MV-4-11 (cell line): ENCODE results near the gene DACT2.
"Not testable (repeated sequence)": the region's sequence is repeated elsewhere in the genome, so short reads cannot be mapped to it uniquely, and the experiment has no call there.

ENCODE experiments used
- DNase-seq: peaks from one replicate; lab custom pipeline; 2025; lab: John Stamatoyannopoulos, UW

DACT2 gene, protein sequence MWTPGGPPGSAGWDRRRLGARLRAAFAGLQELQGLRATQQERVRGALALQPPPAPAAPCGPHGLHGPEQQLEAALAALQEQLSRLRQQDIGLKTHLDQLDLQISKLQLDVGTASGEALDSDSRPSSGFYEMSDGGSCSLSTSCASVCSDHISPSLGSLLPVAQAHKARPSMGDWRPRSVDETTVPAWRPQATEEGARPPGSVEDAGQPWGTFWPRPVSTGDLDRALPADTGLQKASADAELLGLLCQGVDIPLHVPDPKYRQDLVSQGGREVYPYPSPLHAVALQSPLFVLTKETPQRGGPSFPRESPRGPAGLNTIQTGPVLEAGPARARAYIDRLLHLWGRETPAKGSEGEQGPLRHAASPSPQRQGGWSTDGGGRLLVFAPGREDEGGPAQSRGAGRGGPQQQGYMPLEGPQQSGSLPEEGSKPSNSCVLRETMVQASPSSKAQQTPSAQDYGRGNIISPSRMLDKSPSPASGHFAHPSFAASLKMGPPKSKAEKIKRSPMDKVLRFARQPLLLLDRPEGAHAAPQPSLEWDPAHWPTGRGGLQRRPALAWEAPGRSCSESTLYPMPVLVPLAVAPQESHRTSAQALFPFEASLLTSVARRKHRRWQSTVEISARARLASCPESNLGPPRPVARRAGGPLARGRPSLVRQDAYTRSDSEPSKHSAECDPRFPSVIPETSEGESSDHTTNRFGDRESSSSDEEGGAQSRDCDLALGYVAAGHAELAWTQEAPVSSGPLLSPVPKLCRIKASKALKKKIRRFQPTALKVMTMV

DNA sequence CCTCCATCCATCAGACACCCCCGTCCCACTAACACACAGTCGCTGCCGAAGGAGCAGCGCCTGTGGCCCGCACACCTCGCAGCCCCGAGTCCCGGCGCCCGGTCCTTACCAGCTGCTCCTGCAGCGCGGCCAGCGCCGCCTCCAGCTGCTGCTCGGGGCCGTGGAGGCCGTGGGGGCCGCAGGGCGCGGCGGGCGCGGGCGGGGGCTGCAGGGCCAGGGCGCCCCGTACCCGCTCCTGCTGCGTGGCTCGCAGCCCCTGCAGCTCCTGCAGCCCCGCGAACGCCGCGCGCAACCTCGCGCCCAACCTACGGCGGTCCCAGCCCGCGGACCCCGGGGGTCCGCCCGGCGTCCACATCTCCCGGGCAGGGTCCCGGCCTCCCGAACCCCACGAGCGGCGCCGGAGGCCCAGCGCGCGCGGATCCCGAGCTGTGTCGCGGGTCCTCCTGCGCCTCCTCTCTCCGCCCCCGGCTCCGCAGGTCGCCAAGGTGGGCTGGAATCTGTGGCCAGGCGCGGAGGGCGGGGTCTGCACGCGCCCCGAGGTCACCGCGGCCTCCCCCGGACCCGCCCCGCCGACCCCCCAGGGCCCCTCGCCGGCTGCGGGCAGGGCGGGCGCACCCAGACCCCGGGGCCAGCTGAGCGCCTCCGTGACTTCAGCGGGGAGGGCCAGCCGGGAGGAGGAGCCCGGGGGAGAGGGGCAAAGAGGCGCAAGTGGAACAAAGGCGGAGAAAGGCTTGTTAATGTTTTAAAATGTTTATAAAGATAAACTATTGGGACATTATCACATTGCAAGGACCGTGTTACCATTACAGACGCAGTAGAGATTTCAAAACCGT lies at the start of gene DACT2:
DACT2 (minus strand) TSS at position 499 of the 833 bp plus-strand sequence; CDS start at position 355, 144 bp downstream.
- DNase-seq, result no peak

DNA sequence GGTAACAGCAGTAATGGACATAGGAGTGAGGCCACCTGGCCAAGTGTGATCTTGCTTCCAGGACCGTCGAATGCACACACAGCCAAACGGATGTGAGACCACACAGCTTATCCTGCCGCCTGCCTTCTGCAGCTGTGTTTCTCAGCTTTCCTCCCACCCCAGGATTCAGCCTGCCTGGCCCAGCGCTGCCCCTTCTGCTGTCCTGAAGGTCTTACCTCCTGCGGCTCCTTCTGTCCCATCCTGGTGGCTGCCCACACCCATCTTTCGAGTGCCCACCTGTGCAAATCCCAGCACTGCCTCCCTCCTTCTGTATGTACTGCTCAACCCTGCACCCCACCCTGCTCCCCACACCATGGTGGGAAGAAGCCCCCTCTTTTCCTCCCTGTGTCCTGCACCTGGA lies 49.4 kb upstream of the DACT2 start:
- no peak for DNase-seq

DNA sequence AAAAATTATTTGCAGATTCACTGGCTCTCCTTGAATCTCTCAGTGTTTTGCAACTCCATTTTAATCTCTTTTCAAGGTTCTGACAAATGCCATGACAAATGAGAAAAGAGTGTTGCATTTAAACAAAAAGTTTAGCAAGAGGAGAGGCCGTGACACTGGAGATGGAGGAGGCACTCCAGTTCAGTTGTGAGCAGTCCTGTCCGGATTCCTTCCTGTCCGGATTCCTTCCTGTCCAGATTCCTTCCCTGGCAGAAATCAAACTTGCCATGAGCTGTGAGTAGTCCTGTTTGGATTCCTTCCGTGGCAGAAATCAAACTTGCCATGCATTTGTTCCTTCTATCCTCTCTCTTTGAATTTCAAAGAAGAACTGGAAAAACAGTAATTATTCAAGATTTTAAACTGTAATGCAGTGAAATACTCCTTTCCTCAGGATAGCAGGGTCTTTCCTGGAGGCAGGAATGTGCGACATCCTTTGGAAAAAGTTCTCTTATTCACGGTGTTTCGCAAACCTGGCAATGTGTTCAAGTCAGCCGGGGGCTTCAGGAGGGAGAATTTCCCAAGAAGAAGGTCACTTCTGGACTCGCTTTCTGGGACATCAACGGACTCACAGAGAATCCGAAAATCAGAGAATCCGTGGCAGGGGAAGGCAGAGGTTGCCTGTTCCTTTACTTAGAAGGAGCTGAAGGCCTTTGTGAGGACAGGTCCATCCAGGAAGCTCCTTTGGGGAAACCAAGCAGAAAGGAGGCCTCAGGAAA lies 48.7 kb upstream of the DACT2 start:
- no peak for DNase-seq

DNA sequence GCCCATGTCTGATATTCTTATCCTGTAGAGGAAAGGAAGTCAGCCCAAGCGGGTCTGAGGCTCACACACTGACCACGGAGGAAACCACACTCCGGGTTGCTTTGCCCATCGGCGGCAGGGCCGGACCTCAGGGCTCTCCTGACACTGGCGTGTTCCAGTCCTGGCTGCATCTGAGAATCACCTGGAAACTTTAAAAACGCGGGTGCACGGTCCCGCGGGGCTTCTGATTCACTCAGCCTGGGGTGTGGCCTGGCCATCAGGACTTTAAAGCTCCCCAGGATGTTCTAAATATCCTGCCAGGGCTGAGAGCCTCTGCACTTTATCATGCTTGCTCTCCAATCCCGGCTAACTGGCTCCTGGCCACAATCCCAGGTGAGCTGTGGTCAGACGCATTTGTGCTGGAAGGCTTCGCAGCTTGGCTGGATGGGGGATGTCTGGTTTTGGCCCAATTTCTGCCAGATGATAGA lies 47.7 kb upstream of the DACT2 start:
- no peak for DNase-seq

DNA sequence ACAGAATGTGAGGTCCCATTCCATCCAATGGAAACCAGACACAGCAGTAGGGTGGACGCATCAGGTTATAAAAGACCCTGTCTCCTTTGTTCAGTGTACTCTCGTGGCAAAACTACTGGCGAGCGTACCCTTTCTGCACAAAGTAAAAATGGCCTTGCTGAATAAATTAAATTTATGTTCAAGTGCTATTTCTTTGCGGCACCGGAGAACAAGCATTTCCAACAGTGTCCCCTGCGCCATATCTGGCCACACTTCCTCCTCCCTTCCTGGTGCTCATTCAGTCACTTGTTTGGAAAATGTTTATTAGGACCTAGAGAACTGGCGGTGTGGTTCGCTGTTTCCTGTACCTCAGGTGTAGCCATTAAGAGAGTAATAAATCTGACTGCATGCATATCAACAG lies 46.9 kb upstream of the DACT2 start:
- DNase-seq, result no peak

DNA sequence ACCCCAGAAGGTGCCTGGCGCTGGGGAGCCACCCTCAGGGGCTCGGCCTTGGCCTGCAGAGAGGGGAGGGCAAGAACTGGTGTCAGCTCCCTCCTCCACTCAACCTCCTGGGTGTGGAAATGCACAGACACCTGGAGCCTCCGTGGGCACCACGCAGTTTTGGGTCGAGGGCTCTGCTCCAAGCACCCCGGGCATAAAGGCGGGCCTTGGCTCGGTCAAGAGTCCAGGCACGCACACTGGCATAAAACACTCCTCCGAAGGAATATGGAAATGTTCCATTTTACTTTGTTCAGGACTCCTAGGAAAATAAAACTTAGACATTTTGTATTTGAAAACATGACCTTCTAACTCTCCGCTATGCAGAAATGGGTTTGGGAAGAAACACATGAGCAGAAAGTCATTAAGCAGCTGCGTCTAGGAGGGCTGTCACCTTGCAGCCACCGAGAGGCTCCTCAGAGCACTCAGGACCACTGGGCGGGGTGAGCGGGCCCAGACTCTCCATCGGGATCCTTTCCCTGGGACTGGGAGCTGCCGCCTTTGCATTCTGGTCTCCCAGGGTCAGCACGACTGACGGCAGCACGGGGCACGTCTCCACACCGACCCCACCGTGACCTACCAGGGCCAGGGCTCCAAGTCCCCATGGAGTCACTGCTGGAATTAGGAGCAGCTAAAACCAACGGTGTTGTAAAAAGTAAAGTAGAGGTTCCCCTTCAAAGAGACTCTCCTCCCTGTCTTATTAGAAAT lies 46.0 kb upstream of the DACT2 start:
- no peak for DNase-seq

DNA sequence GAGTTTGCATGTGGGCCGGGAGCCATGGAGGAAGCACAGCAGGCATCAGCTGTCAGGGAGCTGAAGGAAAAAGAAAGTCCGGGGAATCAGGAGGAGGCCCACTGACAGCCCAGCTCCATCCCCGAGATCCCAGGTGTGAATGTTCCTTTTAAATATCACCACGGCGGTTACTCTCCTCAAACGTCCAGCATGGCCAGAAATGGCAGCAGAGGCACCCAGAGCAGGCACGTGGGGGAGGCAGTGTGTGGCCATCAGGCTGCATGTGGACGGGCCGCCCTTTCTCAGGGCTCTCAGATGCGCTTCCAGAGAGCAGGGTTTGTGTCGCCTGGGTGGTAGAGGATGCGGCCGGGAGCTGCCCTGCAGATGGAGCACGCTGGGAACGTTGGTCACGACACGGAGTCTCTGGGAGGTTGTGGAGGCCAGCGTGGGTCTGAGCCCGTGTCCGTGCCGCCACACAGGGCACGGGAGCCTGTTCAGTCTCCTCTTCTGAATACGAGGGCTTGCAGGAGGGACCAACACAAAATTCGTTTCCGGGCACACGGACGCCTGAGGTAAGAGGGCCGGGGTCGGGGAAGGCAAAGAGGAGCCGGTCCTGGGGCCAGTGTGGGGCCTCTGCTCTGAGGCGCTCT lies 45.3 kb upstream of the DACT2 start:
- no peak for DNase-seq

DNA sequence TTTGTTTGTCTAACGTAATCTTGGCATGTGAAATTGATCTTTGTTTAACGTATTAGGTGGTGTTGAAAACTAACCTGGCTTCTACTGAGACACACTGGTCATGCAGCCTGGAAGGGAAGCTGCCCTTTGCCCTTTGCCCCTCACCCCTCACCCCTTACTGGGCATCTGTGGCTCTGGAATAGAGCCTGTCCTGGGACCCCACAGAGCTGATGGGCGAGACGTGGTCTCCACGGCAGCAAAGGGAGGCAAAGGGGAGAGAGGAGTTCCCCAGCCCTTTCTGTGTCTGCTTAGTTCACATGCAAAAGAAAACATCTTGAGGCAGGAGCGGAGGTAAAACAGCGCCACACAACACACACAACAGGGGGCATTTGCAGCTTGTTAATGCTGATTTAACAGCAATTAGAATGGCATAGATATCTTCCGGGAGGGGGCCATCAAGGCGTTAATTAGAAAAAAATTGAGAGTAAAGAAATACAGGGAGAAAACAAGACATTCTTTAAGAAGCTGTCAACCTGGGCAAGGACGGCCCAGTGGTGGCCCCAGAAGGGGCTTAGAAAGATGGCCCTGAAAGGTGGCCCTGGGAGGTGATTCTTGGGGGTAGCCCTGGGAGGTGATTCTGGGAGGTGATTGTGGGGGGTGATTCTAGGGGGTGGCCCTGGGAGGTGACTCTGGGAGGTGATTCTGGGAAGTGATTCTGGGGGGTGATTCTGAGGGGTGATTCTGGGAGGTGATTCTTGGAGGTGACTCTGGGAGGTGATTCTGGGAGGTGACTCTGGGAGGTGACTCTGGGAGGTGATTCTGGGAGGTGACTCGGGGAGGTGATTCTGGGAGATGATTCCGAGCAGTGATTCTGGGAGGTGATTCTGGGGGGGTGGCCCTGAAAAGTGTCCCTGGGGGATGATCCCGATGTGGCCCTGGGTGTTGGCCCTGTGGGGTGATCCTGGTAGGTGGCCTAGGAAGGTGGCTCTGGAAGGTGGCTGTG lies 44.5 kb upstream of the DACT2 start:
- DNase-seq, result no peak

DNA sequence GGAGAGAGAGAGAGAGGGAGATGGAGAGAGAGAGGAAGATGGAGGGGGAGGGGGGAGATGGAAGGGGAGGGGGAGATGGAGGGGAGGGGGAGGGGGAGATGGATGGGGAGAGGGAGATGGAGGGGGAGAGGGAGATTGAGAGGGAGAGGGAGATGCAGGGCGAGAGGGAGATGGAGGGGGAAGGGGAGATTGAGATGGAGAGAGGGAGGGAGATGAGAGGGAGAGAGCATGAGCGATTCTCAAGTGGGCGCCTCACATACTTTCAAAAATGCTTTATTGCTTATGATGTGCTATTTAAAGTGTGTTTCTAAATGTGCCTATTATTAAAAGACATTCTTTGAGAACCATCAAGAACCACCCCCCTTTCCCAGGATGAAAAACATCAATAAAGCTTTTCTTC lies 43.7 kb upstream of the DACT2 start:
- no peak for DNase-seq

DNA sequence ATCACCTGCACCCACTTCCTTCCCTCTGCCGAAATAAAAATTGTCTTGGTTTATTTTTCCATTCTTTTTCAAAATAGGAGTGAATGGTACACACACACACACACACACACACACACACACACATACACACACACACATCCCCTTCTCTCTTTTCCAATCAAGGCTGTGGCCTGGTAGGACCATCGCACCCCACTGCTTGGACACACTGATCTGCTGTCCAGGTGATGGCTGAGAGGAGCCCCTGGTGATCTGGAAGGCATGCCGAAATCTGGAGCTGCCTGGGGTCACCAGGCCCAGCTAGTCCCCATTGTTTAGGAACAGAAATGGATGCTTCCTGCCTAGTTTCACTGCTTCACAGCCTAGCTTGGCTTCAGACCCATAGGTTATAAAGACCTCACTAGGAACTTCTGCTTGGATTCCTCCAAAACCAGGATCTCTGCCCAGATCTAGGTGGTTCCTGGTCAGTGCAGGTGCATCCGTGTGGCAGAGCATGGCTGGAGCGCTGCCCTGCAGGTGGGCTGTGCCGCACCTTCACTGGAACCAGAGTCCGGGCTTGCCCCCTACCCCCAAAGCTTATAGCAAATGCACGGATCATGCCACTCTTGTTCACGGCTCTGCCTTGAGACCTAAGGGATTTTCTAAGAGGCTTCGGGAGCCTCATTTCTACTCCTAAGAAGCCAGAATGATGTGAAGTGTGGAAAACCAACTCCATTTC lies 42.9 kb upstream of the DACT2 start:
- DNase-seq, result no peak

DNA sequence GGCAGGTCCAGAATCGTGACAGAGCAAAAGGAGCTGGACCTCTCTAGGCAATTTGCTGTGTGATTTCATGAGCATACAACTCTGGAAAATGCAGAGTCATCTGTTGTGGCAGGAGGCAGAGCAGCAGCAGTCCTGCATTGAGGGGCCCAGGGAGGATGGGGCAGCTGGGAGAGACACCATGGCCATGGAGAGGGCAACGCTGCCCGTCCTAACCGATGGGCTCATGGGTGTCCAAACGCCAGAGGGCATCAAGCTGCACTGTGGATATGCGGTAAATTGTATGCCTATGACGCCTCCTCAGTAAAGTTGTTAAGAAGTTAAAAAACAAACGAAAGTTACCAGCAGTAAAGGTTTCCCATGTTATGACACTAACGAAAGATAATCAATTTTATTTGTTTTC lies 42.2 kb upstream of the DACT2 start:
- no peak for DNase-seq

DNA sequence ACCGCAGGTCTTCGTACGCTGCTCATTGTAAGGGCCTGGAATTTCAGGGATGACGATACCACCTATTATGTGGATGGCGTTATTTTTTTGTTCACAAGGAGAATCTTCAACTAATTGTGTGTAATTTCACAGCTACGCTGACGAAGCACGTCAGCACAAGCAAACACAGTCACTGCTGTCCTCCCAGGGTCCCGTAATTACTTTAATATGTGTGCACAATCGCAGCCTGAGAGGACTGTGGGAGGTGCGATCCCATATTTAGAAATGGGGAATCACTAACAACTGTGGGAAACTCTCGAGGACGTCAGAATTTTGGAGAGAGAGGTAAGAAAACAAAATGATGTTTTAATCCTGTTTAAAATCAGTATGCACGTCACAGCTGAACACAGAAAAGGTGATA lies 40.2 kb upstream of the DACT2 start:
- DNase-seq, result no peak

DNA sequence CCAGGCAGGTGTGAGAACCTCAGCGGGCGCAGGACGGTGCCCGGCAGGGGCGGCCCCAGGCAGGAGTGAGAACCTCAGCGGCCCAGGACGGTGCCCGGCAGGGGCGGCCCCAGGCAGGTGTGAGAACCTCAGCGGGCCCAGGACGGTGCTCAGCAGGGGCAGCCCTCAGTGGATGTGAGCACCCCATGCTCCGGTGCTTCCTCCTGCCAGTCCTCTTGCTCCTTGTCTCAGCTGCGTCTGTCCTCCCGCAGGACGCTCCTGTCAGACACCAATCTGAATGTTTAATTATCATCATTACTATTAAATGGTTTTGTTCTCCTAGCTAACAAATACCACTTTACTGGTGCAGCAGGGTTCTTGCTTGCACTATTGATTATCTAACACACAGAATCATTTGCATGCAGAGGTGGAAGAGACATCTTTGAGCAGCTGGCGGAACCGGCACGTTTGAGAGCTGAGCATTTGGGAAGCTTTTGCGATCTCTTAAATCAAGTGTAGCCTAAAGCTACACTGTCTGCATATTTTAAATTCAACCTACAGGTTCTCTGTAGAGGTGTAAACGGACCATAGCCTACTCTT lies 39.4 kb upstream of the DACT2 start:
- no peak for DNase-seq

DNA sequence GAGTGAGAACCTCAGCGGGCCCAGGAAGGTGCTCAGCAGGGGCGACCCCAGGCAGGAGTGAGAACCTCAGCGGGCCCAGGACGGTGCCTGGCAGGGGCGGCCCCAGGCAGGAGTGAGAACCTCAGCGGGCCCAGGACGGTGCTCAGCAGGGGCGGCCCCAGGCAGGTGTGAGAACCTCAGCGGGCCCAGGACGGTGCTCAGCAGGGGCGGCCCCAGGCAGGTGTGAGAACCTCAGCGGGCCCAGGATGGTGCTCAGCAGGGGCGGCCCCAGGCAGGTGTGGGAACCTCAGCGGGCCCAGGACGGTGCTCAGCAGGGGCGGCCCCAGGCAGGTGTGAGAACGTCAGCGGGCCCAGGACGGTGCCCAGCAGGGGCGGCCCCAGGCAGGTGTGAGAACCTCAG lies 37.3 kb upstream of the DACT2 start:
- DNase-seq, result not testable (repeated sequence)

DNA sequence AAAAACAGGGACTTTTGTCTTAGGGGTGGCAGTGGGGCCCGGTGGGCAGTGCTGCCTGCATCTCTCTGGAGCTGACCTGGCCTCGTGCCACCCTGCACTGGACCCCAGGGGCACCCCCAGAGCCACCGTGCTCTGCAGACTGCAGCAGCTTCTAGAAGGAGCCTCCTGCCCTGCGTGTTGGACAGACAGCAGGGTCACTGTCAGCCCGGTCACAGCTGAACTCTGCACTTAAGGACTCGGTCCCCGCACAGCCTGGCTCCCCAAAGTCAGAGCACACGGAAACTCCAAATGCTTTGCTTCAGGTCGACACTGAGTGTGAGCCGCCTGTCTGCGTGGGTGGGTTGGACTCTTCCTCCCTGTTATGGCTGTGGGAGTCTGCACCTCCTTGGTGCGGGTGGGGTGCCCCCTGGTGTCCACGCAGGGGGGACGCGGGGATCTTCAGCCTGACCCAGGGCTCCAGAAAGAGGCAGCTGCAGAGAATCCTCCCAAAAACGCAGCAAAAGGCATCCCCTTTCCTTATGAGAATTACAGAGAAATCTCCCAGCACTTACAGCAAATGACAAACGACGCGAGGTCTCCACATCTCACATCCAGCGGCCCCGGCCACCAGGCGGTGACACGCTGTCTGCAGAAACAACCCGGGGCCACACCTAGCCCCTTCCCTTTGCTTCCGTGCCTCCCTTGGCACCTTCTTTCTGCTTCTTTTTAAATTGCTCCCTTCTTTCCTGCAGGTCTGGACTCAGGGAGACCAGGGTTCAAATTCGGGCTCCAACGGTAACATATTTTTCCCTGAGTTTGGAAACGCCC lies 36.3 kb upstream of the DACT2 start:
- DNase-seq, result peak; percentile 14

DNA sequence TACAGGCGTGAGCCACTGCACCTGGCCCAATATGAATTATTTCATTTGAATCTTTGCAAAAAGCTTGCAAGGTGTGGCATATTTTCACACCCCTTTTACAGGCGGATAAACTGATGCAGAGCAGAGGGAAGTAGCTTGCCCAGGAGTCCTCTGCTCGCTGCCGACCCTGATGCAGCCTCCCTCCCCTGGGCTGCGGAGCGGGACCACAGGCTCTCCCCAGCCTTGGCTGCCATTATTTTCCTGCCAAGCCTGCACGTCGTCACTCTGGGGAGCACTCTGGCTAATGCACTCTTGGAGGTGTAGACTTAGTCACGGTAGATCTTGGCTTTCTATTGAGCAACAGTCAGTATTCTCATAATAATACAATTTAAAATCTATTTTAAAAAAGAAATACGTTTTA lies 34.8 kb upstream of the DACT2 start:
- no peak for DNase-seq

DNA sequence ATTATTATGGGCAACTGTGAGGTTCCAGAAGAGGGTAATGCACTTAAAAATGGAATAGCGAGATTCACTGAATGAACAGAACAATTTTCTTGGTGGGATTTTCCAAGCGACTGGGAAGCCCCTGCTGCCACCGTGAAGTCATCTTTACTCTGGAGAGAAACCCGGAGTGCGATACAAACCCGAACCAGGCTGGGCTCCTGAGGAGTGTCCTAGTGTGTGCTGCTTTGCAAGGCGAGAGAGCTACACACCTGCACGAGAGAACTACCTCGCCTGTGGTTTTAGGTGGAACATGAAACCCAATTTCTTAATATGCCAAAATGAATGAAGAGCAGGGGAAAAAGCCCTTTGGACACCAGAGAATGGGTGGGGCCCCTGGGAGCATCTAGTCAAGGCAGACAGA lies 33.5 kb upstream of the DACT2 start:
- no peak for DNase-seq
